Tibial nerve (tissue), 3 donors: ENCODE measurements around the gene STAM.

Source experiments
- POLR2A ChIP-seq, 2 donors: fragments of 450-650 bp; IDR thresholded peaks; one replicate each; pipeline ENCODE4 v1.6.1; 2017; ENCODE audit warnings: antibody characterized with exemption in 2 of 2, mild to moderate bottlenecking in 2 of 2, moderate library complexity in 2 of 2
- TF ChIP-seq, protein P1 (sequence below), 5 experiments: fragments of 200-600 bp in 3 of 5; fragments of 450-650 bp in 2 of 5; sonication (generic) in 3 of 5; IDR thresholded peaks; one replicate each; pipeline ENCODE4 v1.5.1; 2016 to 2019; ENCODE audit warnings: antibody characterized with exemption in 5 of 5, mild to moderate bottlenecking in 3 of 5, moderate library complexity in 2 of 5

DNA sequence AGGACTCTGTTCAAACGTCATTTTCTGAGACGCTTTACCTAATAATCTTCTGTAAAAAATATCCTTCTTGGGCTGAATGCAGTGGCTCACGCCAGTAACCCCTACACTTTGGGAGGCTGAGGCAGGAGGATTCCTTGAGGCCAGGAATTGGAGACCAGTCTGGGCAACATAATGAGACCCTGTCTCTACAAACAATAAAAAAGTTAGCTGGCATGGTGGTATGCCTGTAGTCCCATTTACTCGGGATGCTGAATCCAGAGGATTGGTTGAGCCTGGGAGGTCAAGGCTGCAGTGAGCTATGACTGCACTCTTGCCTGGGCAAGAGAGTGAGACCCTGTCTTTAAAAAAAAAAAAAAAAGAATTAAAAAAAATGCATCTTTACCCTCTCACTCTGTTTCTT lies 5.1 kb downstream of the STAM start:
- TF ChIP-seq, protein P1, sequence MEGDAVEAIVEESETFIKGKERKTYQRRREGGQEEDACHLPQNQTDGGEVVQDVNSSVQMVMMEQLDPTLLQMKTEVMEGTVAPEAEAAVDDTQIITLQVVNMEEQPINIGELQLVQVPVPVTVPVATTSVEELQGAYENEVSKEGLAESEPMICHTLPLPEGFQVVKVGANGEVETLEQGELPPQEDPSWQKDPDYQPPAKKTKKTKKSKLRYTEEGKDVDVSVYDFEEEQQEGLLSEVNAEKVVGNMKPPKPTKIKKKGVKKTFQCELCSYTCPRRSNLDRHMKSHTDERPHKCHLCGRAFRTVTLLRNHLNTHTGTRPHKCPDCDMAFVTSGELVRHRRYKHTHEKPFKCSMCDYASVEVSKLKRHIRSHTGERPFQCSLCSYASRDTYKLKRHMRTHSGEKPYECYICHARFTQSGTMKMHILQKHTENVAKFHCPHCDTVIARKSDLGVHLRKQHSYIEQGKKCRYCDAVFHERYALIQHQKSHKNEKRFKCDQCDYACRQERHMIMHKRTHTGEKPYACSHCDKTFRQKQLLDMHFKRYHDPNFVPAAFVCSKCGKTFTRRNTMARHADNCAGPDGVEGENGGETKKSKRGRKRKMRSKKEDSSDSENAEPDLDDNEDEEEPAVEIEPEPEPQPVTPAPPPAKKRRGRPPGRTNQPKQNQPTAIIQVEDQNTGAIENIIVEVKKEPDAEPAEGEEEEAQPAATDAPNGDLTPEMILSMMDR (IDR thresholded peaks at IDR 0.05): no peak
- TF ChIP-seq POLR2A (IDR thresholded peaks at IDR 0.05): no peak
